Parathyroid adenoma (tissue), 2 donors: ENCODE results near the gene OTULIN.

Experiments
- H2AFZ ChIP-seq: fragments of 300-600 bp; sonication (generic); one replicate; pipeline ENCODE4 v1.7.0; 2017; ENCODE audit warnings: antibody characterized with exemption, mild to moderate bottlenecking
- H3K27ac ChIP-seq: fragments of 300-600 bp; sonication (generic); one replicate; pipeline ENCODE4 v1.7.0; 2017
- H3K27me3 ChIP-seq: fragments of 300-600 bp; sonication (generic); one replicate; pipeline ENCODE4 v1.7.0; 2017; ENCODE audit warnings: low read length; ENCODE audit not compliant: control insufficient read depth, insufficient read depth
- H3K36me3 ChIP-seq: fragments of 300-600 bp; sonication (generic); one replicate; pipeline ENCODE4 v1.7.0; 2017; ENCODE audit warnings: low read length; ENCODE audit not compliant: control insufficient read depth, insufficient read depth
- H3K4me1 ChIP-seq: fragments of 300-600 bp; sonication (generic); one replicate; pipeline ENCODE4 v1.7.0; 2017; ENCODE audit warnings: control low read depth
- H3K4me2 ChIP-seq: fragments of 300-600 bp; sonication (generic); one replicate; pipeline ENCODE4 v1.7.0; 2017; ENCODE audit warnings: low read length
- H3K4me3 ChIP-seq: fragments of 300-600 bp; sonication (generic); one replicate; pipeline ENCODE4 v1.7.0; 2017; ENCODE audit warnings: low read depth, low read length
- H3K79me2 ChIP-seq: fragments of 300-600 bp; sonication (generic); one replicate; pipeline ENCODE4 v1.7.0; 2017; ENCODE audit warnings: control low read depth
- H3K9ac ChIP-seq: fragments of 300-600 bp; sonication (generic); one replicate; pipeline ENCODE4 v1.7.0; 2017; ENCODE audit warnings: mild to moderate bottlenecking
- H3K9me3 ChIP-seq: fragments of 300-600 bp; sonication (generic); one replicate; pipeline ENCODE4 v1.7.0; 2017; ENCODE audit warnings: low read length; ENCODE audit not compliant: control insufficient read depth
- TF ChIP-seq, protein P1 (sequence below): fragments of 300-600 bp; sonication (generic); IDR thresholded peaks from one replicate; pipeline ENCODE4 v1.7.0; 2017; ENCODE audit warnings: antibody characterized with exemption, mild to moderate bottlenecking
- donor health status: primary hyperparathyroidism.

OTULIN gene

GRCh38 chr5:14685757-14686156 lies 21.2 kb downstream of the OTULIN start:
- no peak overlapping the region for H3K4me3 ChIP-seq
- H3K27ac ChIP-seq = no peak overlapping the region
- no peak overlapping the region for H3K4me2 ChIP-seq
- H3K36me3 ChIP-seq = no peaks in the 10 kb centered on the region
- TF ChIP-seq, protein P1, sequence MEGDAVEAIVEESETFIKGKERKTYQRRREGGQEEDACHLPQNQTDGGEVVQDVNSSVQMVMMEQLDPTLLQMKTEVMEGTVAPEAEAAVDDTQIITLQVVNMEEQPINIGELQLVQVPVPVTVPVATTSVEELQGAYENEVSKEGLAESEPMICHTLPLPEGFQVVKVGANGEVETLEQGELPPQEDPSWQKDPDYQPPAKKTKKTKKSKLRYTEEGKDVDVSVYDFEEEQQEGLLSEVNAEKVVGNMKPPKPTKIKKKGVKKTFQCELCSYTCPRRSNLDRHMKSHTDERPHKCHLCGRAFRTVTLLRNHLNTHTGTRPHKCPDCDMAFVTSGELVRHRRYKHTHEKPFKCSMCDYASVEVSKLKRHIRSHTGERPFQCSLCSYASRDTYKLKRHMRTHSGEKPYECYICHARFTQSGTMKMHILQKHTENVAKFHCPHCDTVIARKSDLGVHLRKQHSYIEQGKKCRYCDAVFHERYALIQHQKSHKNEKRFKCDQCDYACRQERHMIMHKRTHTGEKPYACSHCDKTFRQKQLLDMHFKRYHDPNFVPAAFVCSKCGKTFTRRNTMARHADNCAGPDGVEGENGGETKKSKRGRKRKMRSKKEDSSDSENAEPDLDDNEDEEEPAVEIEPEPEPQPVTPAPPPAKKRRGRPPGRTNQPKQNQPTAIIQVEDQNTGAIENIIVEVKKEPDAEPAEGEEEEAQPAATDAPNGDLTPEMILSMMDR = peak; percentile 69
- H2AFZ ChIP-seq = no peak overlapping the region
- H3K79me2 ChIP-seq = peaks cover 4% of the 10 kb centered on the region
- no peak overlapping the region for H3K9ac ChIP-seq
- peaks cover 3% of the 10 kb centered on the region for H3K4me1 ChIP-seq
- no peaks in the 10 kb centered on the region for H3K9me3 ChIP-seq
- H3K27me3 ChIP-seq = no peaks in the 10 kb centered on the region

DNA sequence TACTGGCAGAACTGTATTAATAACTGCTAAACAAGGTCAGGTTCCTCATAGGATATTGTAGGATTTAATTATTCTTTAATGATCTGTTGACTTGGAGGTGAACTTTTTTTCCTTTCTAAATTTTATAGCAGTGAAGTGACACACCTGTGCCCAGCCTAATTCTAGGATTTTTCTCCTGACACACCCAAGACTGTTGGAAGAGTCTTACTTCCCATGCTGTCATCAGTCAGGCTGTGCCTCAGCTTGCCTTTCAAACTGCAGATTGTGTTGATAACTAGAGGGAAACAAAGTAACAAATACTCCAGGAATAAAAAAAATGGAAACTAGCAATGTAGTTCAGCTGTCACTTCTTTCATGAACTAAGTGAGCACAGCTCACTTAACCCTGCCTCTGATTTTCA lies 22.0 kb downstream of the OTULIN start:
- Histone ChIP-seq H3K27ac (no peak overlapping the region), H3K9me3 (no peaks in the 10 kb centered on the region), H3K9ac (no peak overlapping the region), H2AFZ (no peak overlapping the region), H3K4me1 (peaks cover 3% of the 10 kb centered on the region), H3K36me3 (no peaks in the 10 kb centered on the region), H3K4me3 (no peak overlapping the region), H3K4me2 (no peak overlapping the region), H3K27me3 (no peaks in the 10 kb centered on the region), H3K79me2 (peaks cover 4% of the 10 kb centered on the region)
- TF ChIP-seq, protein P1 = no peak

DNA sequence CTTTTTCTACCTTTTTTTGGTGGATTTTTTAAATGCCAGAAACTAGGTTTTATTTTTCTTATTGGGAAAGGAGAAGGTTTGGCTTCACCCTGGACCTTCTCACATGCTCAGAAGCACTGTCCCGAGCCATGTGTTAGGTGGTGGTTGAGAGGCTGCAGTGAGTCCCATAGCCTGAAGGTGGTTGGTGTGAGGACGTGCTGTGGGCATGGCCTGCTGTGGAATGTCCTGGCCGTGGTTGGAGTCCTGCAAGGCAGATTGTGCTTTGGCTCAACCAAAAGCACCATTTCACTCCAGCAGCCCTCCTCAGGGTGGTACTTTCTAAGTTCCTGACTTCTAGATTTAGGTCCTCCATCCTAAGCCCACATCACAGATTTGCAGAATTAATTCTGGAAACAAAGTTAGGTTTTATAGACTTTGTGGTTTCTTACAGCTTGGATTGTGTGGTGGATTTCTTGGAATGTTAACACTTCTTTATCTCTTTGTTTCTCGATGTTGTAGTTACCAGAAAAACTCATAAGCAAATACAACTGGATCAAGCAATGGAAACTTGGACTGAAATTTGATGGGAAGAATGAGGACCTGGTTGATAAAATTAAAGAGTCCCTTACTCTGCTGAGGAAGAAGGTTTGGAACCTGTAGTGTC lies 22.6 kb downstream of the OTULIN start:
- no peak overlapping the region for H3K27ac ChIP-seq
- H3K4me2 ChIP-seq = no peak overlapping the region
- TF ChIP-seq, protein P1 = no peak
- peaks cover 4% of the 10 kb centered on the region for H3K79me2 ChIP-seq
- H3K9me3 ChIP-seq = no peaks in the 10 kb centered on the region
- H3K9ac ChIP-seq = no peak overlapping the region
- H2AFZ ChIP-seq = no peak overlapping the region
- no peak overlapping the region for H3K4me3 ChIP-seq
- peaks cover 3% of the 10 kb centered on the region for H3K4me1 ChIP-seq
- H3K27me3 ChIP-seq = no peaks in the 10 kb centered on the region
- H3K36me3 ChIP-seq = no peaks in the 10 kb centered on the region

DNA sequence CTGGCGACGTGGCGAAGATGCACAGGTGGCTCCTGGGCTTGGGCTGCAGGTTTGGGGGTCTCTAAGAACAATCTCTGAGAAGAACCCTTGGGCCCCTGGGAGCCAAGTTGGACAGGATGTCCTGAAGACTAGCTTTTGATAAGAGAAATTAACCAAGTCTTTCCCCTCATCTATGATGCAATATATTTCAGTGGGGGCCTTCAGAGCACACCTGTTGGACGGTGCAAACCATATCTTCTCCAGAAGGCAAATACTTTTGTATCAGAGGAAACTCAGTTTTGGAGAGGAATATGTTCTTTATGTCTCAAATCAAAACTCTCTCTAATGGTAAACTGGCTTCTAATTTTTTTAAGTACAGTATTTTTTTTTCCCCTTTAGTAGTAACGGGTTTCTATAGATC lies 28.6 kb downstream of the OTULIN start:
- TF ChIP-seq, protein P1 = no peak
- Histone ChIP-seq H3K9me3 (no peaks in the 10 kb centered on the region), H3K79me2 (peaks cover 4% of the 10 kb centered on the region), H3K4me1 (no peaks in the 10 kb centered on the region), H2AFZ (no peak overlapping the region), H3K4me3 (no peak overlapping the region), H3K27ac (no peak overlapping the region), H3K4me2 (no peak overlapping the region), H3K27me3 (no peaks in the 10 kb centered on the region), H3K36me3 (no peaks in the 10 kb centered on the region), H3K9ac (no peak overlapping the region)

- TF ChIP-seq, protein P1 = no peak
- Histone ChIP-seq H3K79me2 (peaks cover 2% of the 10 kb centered on the region), H3K4me2 (no peak overlapping the region), H3K36me3 (no peaks in the 10 kb centered on the region), H3K9me3 (no peaks in the 10 kb centered on the region), H3K9ac (no peak overlapping the region), H2AFZ (no peak overlapping the region), H3K27me3 (no peaks in the 10 kb centered on the region), H3K27ac (no peak overlapping the region), H3K4me1 (peaks cover 7% of the 10 kb centered on the region), H3K4me3 (no peak overlapping the region)
Measured at GRCh38 chr5:14695152-14695551, 30.6 kb downstream of the OTULIN start.
